Tibial nerve (tissue), 4 donors: Measurements from ENCODE around the gene SLC44A3. TPM values are rescaled to one million over a fixed set of nuclear protein-coding genes. Genes with fewer than 3 reads are reported as not detected.

Source experiments
- DNase-seq, 2 donors: peaks; one replicate each; pipeline ENCODE4 v3.0.0-alpha.2; 2019; ENCODE audit warnings: low spot score in 2 of 2
- H3K27ac ChIP-seq, 4 donors: fragments of 200-600 bp; sonication (generic) in 3 of 4; one replicate each; pipeline ENCODE4 v1.5.1; 2017 to 2019; ENCODE audit warnings: mild to moderate bottlenecking in 1 of 4
- H3K27me3 ChIP-seq, 2 donors: fragments of 200-600 bp; sonication (generic) in 1 of 2; one replicate each; pipeline versions ENCODE4 v1.5.1 to v1.6.0; 2017 to 2019
- H3K36me3 ChIP-seq, 3 donors: fragments of 200-600 bp; sonication (generic); one replicate each; pipeline ENCODE4 v1.5.1; 2018 to 2019
- H3K4me1 ChIP-seq, 4 donors: fragments of 200-600 bp; sonication (generic) in 3 of 4; one replicate each; pipeline ENCODE4 v1.5.1; 2017 to 2019
- H3K4me3 ChIP-seq, 4 donors: fragments of 200-600 bp; sonication (generic) in 3 of 4; one replicate each; pipeline ENCODE4 v1.5.1; 2017 to 2019; ENCODE audit warnings: mild to moderate bottlenecking in 1 of 4, moderate library complexity in 1 of 4
- H3K9me3 ChIP-seq, 4 donors: fragments of 200-600 bp; sonication (generic) in 3 of 4; one replicate each; pipeline ENCODE4 v1.5.1; 2017 to 2019
- CTCF ChIP-seq, 5 experiments: fragments of 200-600 bp in 3 of 5; fragments of 450-650 bp in 2 of 5; sonication (generic) in 3 of 5; IDR thresholded peaks; one replicate each; pipeline ENCODE4 v1.5.1; 2016 to 2019; ENCODE audit warnings: antibody characterized with exemption in 5 of 5, mild to moderate bottlenecking in 3 of 5, moderate library complexity in 2 of 5
- EP300 ChIP-seq, 2 donors: sonication (generic); formaldehyde crosslinking; IDR thresholded peaks; one replicate each; pipeline ENCODE4 v1.6.1; 2017; ENCODE audit warnings: antibody characterized with exemption in 2 of 2, mild to moderate bottlenecking in 1 of 2
- POLR2A ChIP-seq, 2 donors: fragments of 450-650 bp; IDR thresholded peaks; one replicate each; pipeline ENCODE4 v1.6.1; 2017; ENCODE audit warnings: antibody characterized with exemption in 2 of 2, mild to moderate bottlenecking in 2 of 2, moderate library complexity in 2 of 2
- WGBS, 2 donors: methylation state at CpG; one replicate each; pipeline ENCODE4 v1.1.5; 2018; 5-methylcytosine and 5-hydroxymethylcytosine counted together
- total RNA-seq, 4 donors: library from RNA; depleted of rRNA; stranded (reverse); fragments of >200 nt; gene quantifications; one replicate each; pipeline ENCODE4 v1.1.0, GENCODE V29; 2016

SLC44A3 gene
- 1 to 10 TPM; 1.6 to 8.1 (median 5.3) TPM for total RNA-seq

- H3K27ac ChIP-seq, result peak within 1 kb of the TSS in 3 of 4 donors; percentile 14 to 74 (median 58)
- peaks cover 0 to 4% of the 10 kb centered on the region in 2 donors for H3K27me3 ChIP-seq
- no peaks in the 10 kb centered on the region for H3K36me3 ChIP-seq
- H3K9me3 ChIP-seq, result peaks cover 0 to 3% (median 0%) of the 10 kb centered on the region in 4 donors
- WGBS, 2 donors, result 6 to 7% methylated on average over 25 to 30 of the region's 77 CpGs
- peaks cover 0 to 30% (median 5%) of the 10 kb centered on the region in 4 donors for H3K4me1 ChIP-seq
- H3K4me3 ChIP-seq, result peak within 1 kb of the TSS; percentile 58 to 71 (median 64)
- DNase-seq, result no peak
- TF ChIP-seq POLR2A (IDR thresholded peaks at IDR 0.05) (no peak), EP300 (IDR thresholded peaks at IDR 0.05) (no peak), CTCF (IDR thresholded peaks at IDR 0.05) (peak in 4 of 5 experiments; percentile 19 to 74 (median 31))
These were observed at the start of gene SLC44A3 for GRCh38 chr1:94819945-94820746. SLC44A3 (plus strand) TSS chr1:94820357; CDS start chr1:94820452, 95 bp downstream.

- Histone ChIP-seq H3K4me3 (no peak overlapping the region), H3K4me1 (no peaks in the 10 kb centered on the region), H3K36me3 (peaks cover 0 to 5% (median 0%) of the 10 kb centered on the region in 3 donors), H3K9me3 (no peaks in the 10 kb centered on the region), H3K27me3 (no peaks in the 10 kb centered on the region), H3K27ac (no peak overlapping the region)
- DNase-seq, result no peak
- no peak for TF ChIP-seq POLR2A (IDR thresholded peaks at IDR 0.05)
- no peak for TF ChIP-seq CTCF (IDR thresholded peaks at IDR 0.05)
- peak in 1 of 2 donors; percentile 37 for TF ChIP-seq EP300 (IDR thresholded peaks at IDR 0.05)
- WGBS, 2 donors, result 88 to 89% methylated on average over 5 of the region's 5 CpGs
These were observed 47.9 kb upstream of the SLC44A3 start for GRCh38 chr1:94772230-94772641.

- WGBS, 2 donors, result 72 to 74% methylated on average over 3 of the region's 3 CpGs
- Histone ChIP-seq H3K36me3 (peaks cover 0 to 5% (median 0%) of the 10 kb centered on the region in 3 donors), H3K4me1 (no peaks in the 10 kb centered on the region), H3K9me3 (no peaks in the 10 kb centered on the region), H3K27me3 (no peaks in the 10 kb centered on the region), H3K4me3 (no peak overlapping the region), H3K27ac (no peak overlapping the region)
- no peak for DNase-seq
- TF ChIP-seq EP300 (IDR thresholded peaks at IDR 0.05) (no peak), POLR2A (IDR thresholded peaks at IDR 0.05) (no peak), CTCF (IDR thresholded peaks at IDR 0.05) (no peak)
These were observed 47.3 kb upstream of the SLC44A3 start for GRCh38 chr1:94772845-94773244.

- Histone ChIP-seq H3K4me3 (no peak overlapping the region), H3K27ac (no peak overlapping the region), H3K36me3 (peaks cover 0 to 5% (median 0%) of the 10 kb centered on the region in 3 donors), H3K27me3 (no peaks in the 10 kb centered on the region), H3K4me1 (no peaks in the 10 kb centered on the region), H3K9me3 (no peaks in the 10 kb centered on the region)
- no peak for DNase-seq
- 85 to 92% methylated on average over 6 of the region's 6 CpGs for WGBS, 2 donors
- TF ChIP-seq CTCF (IDR thresholded peaks at IDR 0.05) (no peak), POLR2A (IDR thresholded peaks at IDR 0.05) (no peak), EP300 (IDR thresholded peaks at IDR 0.05) (no peak)
These were observed 46.8 kb upstream of the SLC44A3 start for GRCh38 chr1:94773296-94773809.

GRCh38 chr1:94773931-94774422 lies 46.2 kb upstream of the SLC44A3 start:
- Histone ChIP-seq H3K9me3 (no peaks in the 10 kb centered on the region), H3K27me3 (no peaks in the 10 kb centered on the region), H3K27ac (no peak overlapping the region), H3K4me1 (no peaks in the 10 kb centered on the region), H3K4me3 (no peak overlapping the region), H3K36me3 (peaks cover 0 to 5% (median 0%) of the 10 kb centered on the region in 3 donors)
- 73 to 76% methylated on average over 8 of the region's 8 CpGs for WGBS, 2 donors
- no peak for DNase-seq
- TF ChIP-seq POLR2A (IDR thresholded peaks at IDR 0.05) (no peak), EP300 (IDR thresholded peaks at IDR 0.05) (no peak), CTCF (IDR thresholded peaks at IDR 0.05) (no peak)
